H1 (cell line): ENCODE results near the gene PLXNA4.

ENCODE experiments used
- BACH1 ChIP-seq: IDR thresholded peaks from 2 replicates; pipeline ENCODE4 v1.6.1; 2012; ENCODE audit warnings: low read length, improper control_type of control experiment
- CTCF ChIP-seq, 3 experiments: IDR thresholded peaks; 1 replicate in 2 of 3; 2 replicates in 1 of 3; pipeline versions ENCODE4 v1.5.1 to v1.6.1; 2011; ENCODE audit warnings: low read length in 3 of 3, mild to moderate bottlenecking in 3 of 3, inconsistent platforms in 2 of 3, low read depth in 1 of 3, moderate library complexity in 1 of 3; ENCODE audit not compliant: insufficient read depth in 1 of 3; ENCODE audit errors: control extremely low read depth in 1 of 3
- EGR1 ChIP-seq: IDR thresholded peaks from 2 replicates; pipeline ENCODE4 v1.6.1; 2011; ENCODE audit warnings: low read depth, low read length, borderline replicate concordance
- EP300 ChIP-seq, 2 experiments: IDR thresholded peaks; 1 replicate in 1 of 2; 2 replicates in 1 of 2; pipeline ENCODE4 v1.6.1; 2011 to 2012; ENCODE audit warnings: low read depth in 2 of 2, low read length in 2 of 2, mild to moderate bottlenecking in 2 of 2, borderline replicate concordance in 1 of 2, inconsistent platforms in 1 of 2, moderate library complexity in 1 of 2
- EZH2 ChIP-seq: fragments of 200-600 bp; sonication (generic); IDR thresholded peaks from 2 replicates; pipeline ENCODE4 v1.7.1; 2012; ENCODE audit warnings: low read depth, mild to moderate bottlenecking, moderate library complexity, low read length, inconsistent platforms; ENCODE audit not compliant: severe bottlenecking
- KDM1A ChIP-seq: fragments of 200-600, 300-600 bp; sonication (generic); IDR thresholded peaks from 2 replicates; pipeline ENCODE4 v1.7.1; 2016; ENCODE audit warnings: mild to moderate bottlenecking, low read length, borderline replicate concordance
- MAFK ChIP-seq: IDR thresholded peaks from 2 replicates; pipeline ENCODE4 v1.6.1; 2012; ENCODE audit warnings: low read depth, mild to moderate bottlenecking, improper control_type of control experiment, low read length
- MAX ChIP-seq: IDR thresholded peaks from 2 replicates; pipeline ENCODE4 v1.6.1; 2012; ENCODE audit warnings: inconsistent platforms
- SRF ChIP-seq: IDR thresholded peaks from 2 replicates; pipeline ENCODE4 v1.6.1; 2011; ENCODE audit warnings: mild to moderate bottlenecking, low read depth, low read length, moderate library complexity
- USF2 ChIP-seq: IDR thresholded peaks from 2 replicates; pipeline ENCODE4 v1.6.1; 2011; ENCODE audit warnings: low read length, improper control_type of control experiment
- YY1 ChIP-seq: IDR thresholded peaks from 2 replicates; pipeline ENCODE4 v1.6.1; 2011; ENCODE audit warnings: low read depth, mild to moderate bottlenecking, low read length

- TF ChIP-seq CTCF (IDR thresholded peaks at IDR 0.05; ENCODE audit: control extremely low read depth in 1 of 3, insufficient read depth in 1 of 3, low read depth in 1 of 3, low read length in 3 of 3) (no peak), MAFK (no peak), SRF (no peak), BACH1 (no peak), EZH2 (no peak), EP300 (IDR thresholded peaks at IDR 0.05; ENCODE audit: borderline replicate concordance in 1 of 2, low read depth in 2 of 2, low read length in 2 of 2) (no peak), MAX (no peak), EGR1 (no peak), KDM1A (no peak), USF2 (no peak), YY1 (no peak)
Observed at GRCh38 chr7:132200141-132200540, 376.1 kb downstream of the PLXNA4 start.
